ENCODE results near the gene NT5C1A.

DNA sequence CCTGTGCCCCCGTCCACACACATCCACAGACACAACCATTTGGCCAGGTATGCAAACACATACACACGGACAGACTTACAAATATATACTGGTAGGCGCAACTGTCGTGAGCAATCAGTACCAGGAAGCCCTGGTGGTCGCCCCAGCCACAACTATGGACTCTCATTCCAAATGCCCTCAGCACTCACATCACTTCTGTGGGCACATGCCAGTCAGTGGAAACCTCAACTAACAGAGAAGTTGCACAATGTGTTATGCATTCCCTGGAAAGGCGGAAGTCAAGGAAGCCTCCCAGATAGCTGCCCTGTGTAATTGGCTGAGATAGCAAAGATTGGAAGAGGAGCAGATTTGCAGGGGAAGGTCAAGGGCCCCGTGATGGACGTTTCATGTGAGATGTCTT, 31.0 kb downstream of the NT5C1A start:
- TF ChIP-seq CTCF (IDR thresholded peaks at IDR 0.05; ENCODE audit: poor library complexity) (no peak), EZH2 (IDR thresholded peaks at IDR 0.05; ENCODE audit: borderline replicate concordance) (no peak)

All from hepatocyte (in vitro differentiated cells).